K562 (cell line): ENCODE measurements around the gene KLHDC10. TPM values are rescaled to one million over a fixed set of nuclear protein-coding genes. Genes with fewer than 3 reads are reported as not detected.

Source experiments
- ETV5 ChIP-seq: sonication (generic); formaldehyde crosslinking; IDR thresholded peaks from 2 replicates; pipeline ENCODE4 v1.4.0; 2020; ENCODE audit warnings: low read depth, mild to moderate bottlenecking, missing genetic modification reagents
- HSF4 ChIP-seq: fragments of 250-450 bp; sonication (Bioruptor Pico); IDR thresholded peaks from 2 replicates; pipeline ENCODE4 v2.1.2; 2022; ENCODE audit warnings: mild to moderate bottlenecking, moderate library complexity, borderline replicate concordance
- KHSRP ChIP-seq: fragments of 450-650 bp; IDR thresholded peaks from 2 replicates; pipeline ENCODE4 v1.6.1; 2017
- NRF1 ChIP-seq, 2 experiments: fragments of 450-650 bp; IDR thresholded peaks in 1 of 2; conservative IDR thresholded peaks in 1 of 2; 2 replicates each; pipeline ENCODE4 v1.6.1; 2014; ENCODE audit warnings: mild to moderate bottlenecking in 2 of 2
- PTBP1 ChIP-seq: fragments of 200-400 bp; formaldehyde crosslinking; IDR thresholded peaks from 2 replicates; pipeline ENCODE4 v1.6.1; 2017; ENCODE audit warnings: low read depth, low read length
- SPI1 ChIP-seq: IDR thresholded peaks from 2 replicates; pipeline ENCODE4 v1.6.1; 2011; ENCODE audit warnings: low read depth, low read length, control low read depth, borderline replicate concordance
- TCF7L2 ChIP-seq: fragments of 150-350 bp; IDR thresholded peaks from 2 replicates; pipeline ENCODE4 v1.6.1; 2016; ENCODE audit warnings: low read depth, mild to moderate bottlenecking, low read length, moderate library complexity
- XRCC3 ChIP-seq: fragments of 450-650 bp; IDR thresholded peaks from 2 replicates; pipeline ENCODE4 v1.6.1; 2017; ENCODE audit warnings: mild to moderate bottlenecking, moderate library complexity
- ZBED1 ChIP-seq: IDR thresholded peaks from 2 replicates; pipeline ENCODE4 v1.6.1; 2014
- ZBTB2 ChIP-seq: fragments of 450-650 bp; IDR thresholded peaks from 2 replicates; pipeline ENCODE4 v1.6.1; 2016; ENCODE audit warnings: antibody characterized with exemption
- ZBTB7A ChIP-seq: IDR thresholded peaks from 2 replicates; pipeline ENCODE4 v1.6.1; 2011; ENCODE audit warnings: low read depth, mild to moderate bottlenecking, low read length, moderate library complexity, borderline replicate concordance; ENCODE audit not compliant: control insufficient read depth
- ZNF23 ChIP-seq: fragments of 250-450 bp; sonication (Bioruptor Pico); IDR thresholded peaks from 2 replicates; pipeline ENCODE4 v1.4.0; 2020; ENCODE audit warnings: mild to moderate bottlenecking
- ZNF274 ChIP-seq: IDR thresholded peaks from 2 replicates; pipeline ENCODE4 v1.6.1; 2011; ENCODE audit warnings: low read depth, mild to moderate bottlenecking, low read length, moderate library complexity, borderline replicate concordance
- ZSCAN32 ChIP-seq: fragments of 450-650 bp; formaldehyde crosslinking; IDR thresholded peaks from 2 replicates; pipeline ENCODE4 v1.4.0; 2020; ENCODE audit warnings: mild to moderate bottlenecking, moderate library complexity
- polyA plus RNA-seq, 8 experiments: library from polyadenylated mRNA; depleted of rRNA in 4 of 8; stranded (reverse) in 5 of 8; unstranded in 3 of 8; fragments of >200 nt; fragmentation: Nextera tagmentation in 2 of 8; fragmentation: Illumina TruSeq in 1 of 8; extraction: Ambion mirVana in 2 of 8; extraction: Trizol in 1 of 8; gene quantifications; 2 replicates each; pipeline versions ENCODE4 v1.2.1 to v1.2.3, GENCODE V29; 2011 to 2014; ENCODE audit warnings: inconsistent platforms in 1 of 8, missing spikeins in 1 of 8
- total RNA-seq, 7 experiments: library from RNA; depleted of rRNA in 6 of 7; stranded (reverse); fragments of >200 nt in 6 of 7; fragmentation: Illumina TruSeq in 2 of 7; extraction: Trizol in 2 of 7; gene quantifications; 2 replicates each; pipeline versions ENCODE4 v1.2.1 to v1.2.3, GENCODE V29; 2011 to 2021; ENCODE audit warnings: low replicate concordance in 1 of 7
- TF ChIP-seq, protein P1 (sequence below), 2 experiments: fragments of 200-800 bp in 1 of 2; sonication (Bioruptor generic) in 1 of 2; sonication (generic) in 1 of 2; formaldehyde crosslinking in 1 of 2; IDR thresholded peaks in 1 of 2; conservative IDR thresholded peaks in 1 of 2; 2 replicates each; pipeline versions ENCODE4 v1.5.0 to v1.6.1; 2016 to 2020; ENCODE audit warnings: missing compliant biosample characterization in 1 of 2, missing genetic modification characterization in 1 of 2, missing genetic modification reagents in 1 of 2
- TF ChIP-seq, protein P2 (sequence below): fragments of 450-650 bp; formaldehyde crosslinking; IDR thresholded peaks from 2 replicates; pipeline ENCODE4 v1.4.0; 2020; ENCODE audit warnings: mild to moderate bottlenecking, moderate library complexity
- TF ChIP-seq, protein P3 (sequence below): fragments of 250-450 bp; sonication (Bioruptor Pico); IDR thresholded peaks from 2 replicates; pipeline ENCODE4 v1.8.0; 2022; ENCODE audit warnings: moderate library complexity, mild to moderate bottlenecking, inconsistent platforms

The KLHDC10 gene
- total and polyA plus RNA-seq, 9 of the 15 experiments (the other 6 are each of a cell fraction or from before 2014, with no cell fraction given): 9.8 to 80.5 (median 31.4) TPM

- TF ChIP-seq, protein P1, sequence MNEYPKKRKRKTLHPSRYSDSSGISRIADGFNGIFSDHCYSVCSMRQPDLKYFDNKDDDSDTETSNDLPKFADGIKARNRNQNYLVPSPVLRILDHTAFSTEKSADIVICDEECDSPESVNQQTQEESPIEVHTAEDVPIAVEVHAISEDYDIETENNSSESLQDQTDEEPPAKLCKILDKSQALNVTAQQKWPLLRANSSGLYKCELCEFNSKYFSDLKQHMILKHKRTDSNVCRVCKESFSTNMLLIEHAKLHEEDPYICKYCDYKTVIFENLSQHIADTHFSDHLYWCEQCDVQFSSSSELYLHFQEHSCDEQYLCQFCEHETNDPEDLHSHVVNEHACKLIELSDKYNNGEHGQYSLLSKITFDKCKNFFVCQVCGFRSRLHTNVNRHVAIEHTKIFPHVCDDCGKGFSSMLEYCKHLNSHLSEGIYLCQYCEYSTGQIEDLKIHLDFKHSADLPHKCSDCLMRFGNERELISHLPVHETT (CRISPR knock-in tag; conservative IDR thresholded peaks at IDR 0.05 in 1 of 2, IDR thresholded peaks at IDR 0.05 in 1 of 2): peak in 1 of 2 experiments; percentile 76; a peak in 2 of 4 replicates
- TF ChIP-seq, protein P2, sequence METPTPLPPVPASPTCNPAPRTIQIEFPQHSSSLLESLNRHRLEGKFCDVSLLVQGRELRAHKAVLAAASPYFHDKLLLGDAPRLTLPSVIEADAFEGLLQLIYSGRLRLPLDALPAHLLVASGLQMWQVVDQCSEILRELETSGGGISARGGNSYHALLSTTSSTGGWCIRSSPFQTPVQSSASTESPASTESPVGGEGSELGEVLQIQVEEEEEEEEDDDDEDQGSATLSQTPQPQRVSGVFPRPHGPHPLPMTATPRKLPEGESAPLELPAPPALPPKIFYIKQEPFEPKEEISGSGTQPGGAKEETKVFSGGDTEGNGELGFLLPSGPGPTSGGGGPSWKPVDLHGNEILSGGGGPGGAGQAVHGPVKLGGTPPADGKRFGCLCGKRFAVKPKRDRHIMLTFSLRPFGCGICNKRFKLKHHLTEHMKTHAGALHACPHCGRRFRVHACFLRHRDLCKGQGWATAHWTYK: 0 out of 2 replicates have a peak, but pooled peaks have one; percentile 15
- TF ChIP-seq HSF4 (CRISPR knock-in tag) (peak; percentile 39; the same call in 1 of the 2 replicates), ZSCAN32 (CRISPR knock-in tag) (no peak), ZNF23 (CRISPR knock-in tag) (no peak), ZNF274 (no peak), XRCC3 (no peak), TCF7L2 (no peak), ZBED1 (peak; percentile 80; the same call in 1 of the 2 replicates), ZBTB2 (peak; percentile 90), ETV5 (CRISPR knock-in tag) (no peak), ZBTB7A (peak; percentile 76; the same call in 1 of the 2 replicates), KHSRP (no peak), NRF1 (conservative IDR thresholded peaks at IDR 0.05 in 1 of 2, IDR thresholded peaks at IDR 0.05 in 1 of 2) (peak; percentile 62 to 65), SPI1 (0 out of 2 replicates have a peak, but pooled peaks have one; percentile 1), PTBP1 (no peak)
- TF ChIP-seq, protein P3, sequence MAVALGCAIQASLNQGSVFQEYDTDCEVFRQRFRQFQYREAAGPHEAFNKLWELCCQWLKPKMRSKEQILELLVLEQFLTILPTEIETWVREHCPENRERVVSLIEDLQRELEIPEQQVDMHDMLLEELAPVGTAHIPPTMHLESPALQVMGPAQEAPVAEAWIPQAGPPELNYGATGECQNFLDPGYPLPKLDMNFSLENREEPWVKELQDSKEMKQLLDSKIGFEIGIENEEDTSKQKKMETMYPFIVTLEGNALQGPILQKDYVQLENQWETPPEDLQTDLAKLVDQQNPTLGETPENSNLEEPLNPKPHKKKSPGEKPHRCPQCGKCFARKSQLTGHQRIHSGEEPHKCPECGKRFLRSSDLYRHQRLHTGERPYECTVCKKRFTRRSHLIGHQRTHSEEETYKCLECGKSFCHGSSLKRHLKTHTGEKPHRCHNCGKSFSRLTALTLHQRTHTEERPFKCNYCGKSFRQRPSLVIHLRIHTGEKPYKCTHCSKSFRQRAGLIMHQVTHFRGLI (CRISPR knock-in tag): no peak
Observed at GRCh38 chr7:130135208-130136205, 65.2 kb downstream of the KLHDC10 start (continued).
